Tibial nerve (tissue), 4 donors: Measurements from ENCODE around the gene RAB24. TPM values are rescaled to one million over a fixed set of nuclear protein-coding genes. Genes with fewer than 3 reads are reported as not detected.

Experiments used
- DNase-seq, 2 donors: peaks; one replicate each; pipeline ENCODE4 v3.0.0-alpha.2; 2019; ENCODE audit warnings: low spot score in 2 of 2
- H3K27ac ChIP-seq, 4 donors: fragments of 200-600 bp; sonication (generic) in 3 of 4; one replicate each; pipeline ENCODE4 v1.5.1; 2017 to 2019; ENCODE audit warnings: mild to moderate bottlenecking in 1 of 4
- H3K27me3 ChIP-seq, 2 donors: fragments of 200-600 bp; sonication (generic) in 1 of 2; one replicate each; pipeline versions ENCODE4 v1.5.1 to v1.6.0; 2017 to 2019
- H3K36me3 ChIP-seq, 3 donors: fragments of 200-600 bp; sonication (generic); one replicate each; pipeline ENCODE4 v1.5.1; 2018 to 2019
- H3K4me1 ChIP-seq, 4 donors: fragments of 200-600 bp; sonication (generic) in 3 of 4; one replicate each; pipeline ENCODE4 v1.5.1; 2017 to 2019
- H3K4me3 ChIP-seq, 4 donors: fragments of 200-600 bp; sonication (generic) in 3 of 4; one replicate each; pipeline ENCODE4 v1.5.1; 2017 to 2019; ENCODE audit warnings: mild to moderate bottlenecking in 1 of 4, moderate library complexity in 1 of 4
- H3K9me3 ChIP-seq, 4 donors: fragments of 200-600 bp; sonication (generic) in 3 of 4; one replicate each; pipeline ENCODE4 v1.5.1; 2017 to 2019
- EP300 ChIP-seq, 2 donors: sonication (generic); formaldehyde crosslinking; IDR thresholded peaks; one replicate each; pipeline ENCODE4 v1.6.1; 2017; ENCODE audit warnings: antibody characterized with exemption in 2 of 2, mild to moderate bottlenecking in 1 of 2
- POLR2A ChIP-seq, 2 donors: fragments of 450-650 bp; IDR thresholded peaks; one replicate each; pipeline ENCODE4 v1.6.1; 2017; ENCODE audit warnings: antibody characterized with exemption in 2 of 2, mild to moderate bottlenecking in 2 of 2, moderate library complexity in 2 of 2
- WGBS, 2 donors: methylation state at CpG; one replicate each; pipeline ENCODE4 v1.1.5; 2018; 5-methylcytosine and 5-hydroxymethylcytosine counted together
- total RNA-seq, 4 donors: library from RNA; depleted of rRNA; stranded (reverse); fragments of >200 nt; gene quantifications; one replicate each; pipeline ENCODE4 v1.1.0, GENCODE V29; 2016
- TF ChIP-seq, protein P1 (sequence below), 5 experiments: fragments of 200-600 bp in 3 of 5; fragments of 450-650 bp in 2 of 5; sonication (generic) in 3 of 5; IDR thresholded peaks; one replicate each; pipeline ENCODE4 v1.5.1; 2016 to 2019; ENCODE audit warnings: antibody characterized with exemption in 5 of 5, mild to moderate bottlenecking in 3 of 5, moderate library complexity in 2 of 5

RAB24 gene
- total RNA-seq, 4 donors from 2014 or later, result 24.1 to 56.7 (median 35.4) TPM

DNA sequence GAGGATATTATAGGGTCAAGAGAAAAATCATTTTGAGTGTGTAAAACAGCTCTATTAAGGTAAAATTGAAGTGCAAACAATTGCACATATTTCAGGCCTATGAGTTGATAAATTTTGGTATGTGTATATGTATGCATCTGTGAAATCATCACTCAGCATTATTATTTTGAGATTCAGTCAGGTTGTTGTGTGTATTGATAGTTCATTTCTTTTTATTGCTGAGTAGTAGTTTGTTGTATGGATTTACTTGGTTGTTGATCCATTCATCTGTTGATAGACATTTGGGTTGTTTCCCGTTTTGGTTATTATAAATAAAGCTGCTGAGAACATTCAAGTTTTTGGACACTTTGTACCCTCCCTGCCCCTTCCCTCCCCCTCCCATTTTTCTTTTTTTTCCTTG is 50.3 kb downstream of the RAB24 start:
- H3K9me3 ChIP-seq, result no peaks in the 10 kb centered on the region
- H3K36me3 ChIP-seq, result peaks cover 0 to 93% (median 2%) of the 10 kb centered on the region in 3 donors
- DNase-seq, result no peak
- no peak overlapping the region for H3K4me3 ChIP-seq
- no peaks in the 10 kb centered on the region for H3K27me3 ChIP-seq
- no peaks in the 10 kb centered on the region for H3K4me1 ChIP-seq
- TF ChIP-seq EP300 (IDR thresholded peaks at IDR 0.05), result no peak
- no peak for TF ChIP-seq POLR2A (IDR thresholded peaks at IDR 0.05)
- TF ChIP-seq, protein P1, sequence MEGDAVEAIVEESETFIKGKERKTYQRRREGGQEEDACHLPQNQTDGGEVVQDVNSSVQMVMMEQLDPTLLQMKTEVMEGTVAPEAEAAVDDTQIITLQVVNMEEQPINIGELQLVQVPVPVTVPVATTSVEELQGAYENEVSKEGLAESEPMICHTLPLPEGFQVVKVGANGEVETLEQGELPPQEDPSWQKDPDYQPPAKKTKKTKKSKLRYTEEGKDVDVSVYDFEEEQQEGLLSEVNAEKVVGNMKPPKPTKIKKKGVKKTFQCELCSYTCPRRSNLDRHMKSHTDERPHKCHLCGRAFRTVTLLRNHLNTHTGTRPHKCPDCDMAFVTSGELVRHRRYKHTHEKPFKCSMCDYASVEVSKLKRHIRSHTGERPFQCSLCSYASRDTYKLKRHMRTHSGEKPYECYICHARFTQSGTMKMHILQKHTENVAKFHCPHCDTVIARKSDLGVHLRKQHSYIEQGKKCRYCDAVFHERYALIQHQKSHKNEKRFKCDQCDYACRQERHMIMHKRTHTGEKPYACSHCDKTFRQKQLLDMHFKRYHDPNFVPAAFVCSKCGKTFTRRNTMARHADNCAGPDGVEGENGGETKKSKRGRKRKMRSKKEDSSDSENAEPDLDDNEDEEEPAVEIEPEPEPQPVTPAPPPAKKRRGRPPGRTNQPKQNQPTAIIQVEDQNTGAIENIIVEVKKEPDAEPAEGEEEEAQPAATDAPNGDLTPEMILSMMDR (IDR thresholded peaks at IDR 0.05), result no peak
- 75% methylated on average over 1 of the region's 1 CpG for WGBS, 2 donors
- H3K27ac ChIP-seq, result no peak overlapping the region

Other genes starting within 250 kb of the RAB24 start
- 10 to 100 TPM in 2 of 4 donors, 1 to 10 TPM in 2; 3.3 to 60.8 (median 12.1) TPM for gene FGFR4, start 216.8 kb downstream of the RAB24 start, total RNA-seq
- gene NSD1, start 169.9 kb downstream of the RAB24 start, total RNA-seq, result 10 to 100 TPM; 36.6 to 51.3 (median 40.7) TPM
- gene PRELID1, start 80 bp upstream of the RAB24 start, total RNA-seq, result 10 to 100 TPM; 52.6 to 87.0 (median 65.2) TPM
- 10 to 100 TPM in 2 of 4 donors, 1 to 10 TPM in 2; 5.2 to 33.9 (median 14.7) TPM for gene MXD3, start 8.2 kb upstream of the RAB24 start, total RNA-seq
- gene LMAN2, start 47.9 kb upstream of the RAB24 start, total RNA-seq, result 100 to 1,000 TPM; 144 to 179 (median 154) TPM
- gene RGS14, start 54.2 kb upstream of the RAB24 start, total RNA-seq, result 10 to 100 TPM; 10.2 to 29.6 (median 16.4) TPM
- gene SLC34A1, start 80.7 kb upstream of the RAB24 start, total RNA-seq, result not detected
- gene PFN3, start 96.9 kb upstream of the RAB24 start, total RNA-seq, result not detected
- gene F12, start 105.8 kb upstream of the RAB24 start, total RNA-seq, result 1 to 10 TPM in 1 of 4 donors, under 1 TPM in 1, not detected in 2; 0.59 to 4.5 TPM
- gene GRK6, start 123.0 kb upstream of the RAB24 start, total RNA-seq, result 10 to 100 TPM; 19.4 to 26.4 (median 23.2) TPM
- 10 to 100 TPM in 1 of 4 donors, 1 to 10 TPM in 3; 5.1 to 11.2 (median 7.5) TPM for gene PRR7, start 143.1 kb upstream of the RAB24 start, total RNA-seq
- gene DBN1, start 169.9 kb upstream of the RAB24 start, total RNA-seq, result 100 to 1,000 TPM in 3 of 4 donors, 10 to 100 TPM in 1; 89.8 to 139 (median 111) TPM
- 100 to 1,000 TPM in 1 of 4 donors, 10 to 100 TPM in 3; 78.0 to 138 (median 89.9) TPM for gene PDLIM7, start 193.9 kb upstream of the RAB24 start, total RNA-seq
- gene DOK3, start 206.1 kb upstream of the RAB24 start, total RNA-seq, result 10 to 100 TPM in 3 of 4 donors, 1 to 10 TPM in 1; 7.8 to 20.1 (median 11.5) TPM
- gene DDX41, start 213.2 kb upstream of the RAB24 start, total RNA-seq, result 100 to 1,000 TPM in 2 of 4 donors, 10 to 100 TPM in 2; 85.3 to 139 (median 105) TPM